SK-N-SH treated with all-trans-retinoic acid at 6 μM for 48 hours (cell line): Measurements from ENCODE around the gene DGKI.

Experiments
- ARNTL ChIP-seq: fragments of 450-650 bp; formaldehyde crosslinking; IDR thresholded peaks from 2 replicates; pipeline ENCODE4 v1.5.0; 2020; ENCODE audit warnings: low read depth, mild to moderate bottlenecking, moderate library complexity, borderline replicate concordance
- CSDC2 ChIP-seq: fragments of 250-450 bp; sonication (Bioruptor Pico); IDR thresholded peaks from 2 replicates; pipeline ENCODE4 v1.5.0; 2020; ENCODE audit warnings: mild to moderate bottlenecking, moderate library complexity
- OSR1 ChIP-seq: fragments of 250-450 bp; sonication (Bioruptor Pico); IDR thresholded peaks from 2 replicates; pipeline ENCODE4 v1.8.0; 2022; ENCODE audit warnings: moderate library complexity, mild to moderate bottlenecking, inconsistent platforms
- PATZ1 ChIP-seq: fragments of 250-450 bp; sonication (Bioruptor Pico); IDR thresholded peaks from 2 replicates; pipeline ENCODE4 v1.8.0; 2020; ENCODE audit warnings: mild to moderate bottlenecking, moderate library complexity, borderline replicate concordance
- PPARA ChIP-seq: fragments of 250-450 bp; sonication (Bioruptor Pico); IDR thresholded peaks from 2 replicates; pipeline ENCODE4 v1.5.0; 2020; ENCODE audit warnings: mild to moderate bottlenecking, borderline replicate concordance
- RARB ChIP-seq: fragments of 250-450 bp; sonication (Bioruptor Pico); IDR thresholded peaks from 2 replicates; pipeline ENCODE4 v1.8.0; 2021; ENCODE audit warnings: mild to moderate bottlenecking, moderate library complexity
- TCF4 ChIP-seq: fragments of 250-450 bp; sonication (Bioruptor Pico); IDR thresholded peaks from 2 replicates; pipeline ENCODE4 v1.8.0; 2021; ENCODE audit warnings: mild to moderate bottlenecking, moderate library complexity, borderline replicate concordance
- TOX ChIP-seq: fragments of 250-450 bp; sonication (Bioruptor Pico); IDR thresholded peaks from 2 replicates; pipeline ENCODE4 v1.8.0; 2021; ENCODE audit warnings: mild to moderate bottlenecking, moderate library complexity, borderline replicate concordance
- ZNF565 ChIP-seq: fragments of 450-650 bp; formaldehyde crosslinking; conservative IDR thresholded peaks from 2 replicates; pipeline ENCODE4 v1.5.0; 2020; ENCODE audit warnings: low read depth, mild to moderate bottlenecking, moderate library complexity
- ZNF70 ChIP-seq: fragments of 450-650 bp; formaldehyde crosslinking; IDR thresholded peaks from 2 replicates; pipeline ENCODE4 v1.5.0; 2020; ENCODE audit warnings: mild to moderate bottlenecking, moderate library complexity

- TF ChIP-seq ARNTL (CRISPR knock-in tag) (no peak), ZNF565 (no peak), TOX (CRISPR knock-in tag) (no peak), PATZ1 (CRISPR knock-in tag) (no peak), PPARA (CRISPR knock-in tag) (no peak), TCF4 (CRISPR knock-in tag) (no peak), CSDC2 (CRISPR knock-in tag) (no peak), OSR1 (CRISPR knock-in tag) (no peak), ZNF70 (no peak), RARB (CRISPR knock-in tag) (no peak)
Observed at GRCh38 chr7:137469858-137470257, 376.9 kb downstream of the DGKI start.
